Stimulated activated CD4-positive, alpha-beta T cell treated with anti-CD3 and anti-CD28 coated beads, Interleukin-4, amount 100 ng/mL, for 1 hour (primary cell): Measurements from ENCODE around the gene FAM135A.
"Not testable (repeated sequence)": the region's sequence is repeated elsewhere in the genome, so short reads cannot be mapped to it uniquely, and the experiment has no call there.

Experiments used
- DNase-seq: peaks from one replicate; pipeline ENCODE4 v3.0.0-alpha.2; 2020

Gene FAM135A

GRCh38 chr6:70396796-70397729, 16.2 kb upstream of the FAM135A start:
- DNase-seq: no peak

DNA sequence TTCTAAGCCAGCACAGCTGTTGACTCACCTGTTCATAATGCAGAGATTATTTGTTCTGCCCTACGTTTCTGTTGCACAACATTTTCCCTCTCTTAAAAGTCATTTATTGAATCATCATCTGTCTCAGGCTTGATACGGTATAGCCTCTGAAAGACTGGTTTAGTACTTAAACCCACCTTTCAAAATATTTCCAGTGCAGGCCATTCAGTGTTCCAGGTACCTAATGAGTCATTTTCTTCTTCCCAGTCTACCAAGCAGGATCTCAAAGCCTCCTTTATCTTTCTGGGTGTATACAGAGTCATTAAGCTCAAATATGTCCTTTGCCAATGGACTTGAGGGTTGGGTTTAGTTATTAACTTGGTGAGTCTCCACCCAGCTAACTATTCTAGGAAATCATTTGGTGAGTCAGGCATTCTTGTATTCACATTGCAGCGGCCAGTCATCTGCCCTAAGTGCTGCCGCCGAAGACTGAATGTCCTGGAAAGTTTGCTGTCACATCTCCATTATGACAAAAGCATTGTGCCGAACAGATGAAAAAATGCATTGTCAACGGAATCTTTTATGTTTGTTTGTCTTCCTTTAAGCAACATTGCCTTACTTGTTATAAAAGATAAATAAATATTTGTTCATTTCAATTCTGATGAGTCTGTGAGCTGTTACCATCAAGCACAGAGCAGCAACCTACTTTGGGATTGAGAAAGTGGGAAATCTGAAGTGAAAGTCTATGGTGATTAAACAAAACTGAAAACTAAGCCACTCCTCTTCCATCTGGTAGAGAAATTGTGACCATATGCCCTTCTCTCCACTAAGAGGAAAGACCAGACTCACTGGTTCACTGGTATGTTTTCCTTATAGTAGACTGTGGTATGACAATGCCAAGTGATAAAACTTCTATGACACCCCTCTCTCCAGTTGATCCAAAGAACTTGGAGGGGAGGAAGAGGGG, 14.3 kb upstream of the FAM135A start:
- no peak for DNase-seq

DNA sequence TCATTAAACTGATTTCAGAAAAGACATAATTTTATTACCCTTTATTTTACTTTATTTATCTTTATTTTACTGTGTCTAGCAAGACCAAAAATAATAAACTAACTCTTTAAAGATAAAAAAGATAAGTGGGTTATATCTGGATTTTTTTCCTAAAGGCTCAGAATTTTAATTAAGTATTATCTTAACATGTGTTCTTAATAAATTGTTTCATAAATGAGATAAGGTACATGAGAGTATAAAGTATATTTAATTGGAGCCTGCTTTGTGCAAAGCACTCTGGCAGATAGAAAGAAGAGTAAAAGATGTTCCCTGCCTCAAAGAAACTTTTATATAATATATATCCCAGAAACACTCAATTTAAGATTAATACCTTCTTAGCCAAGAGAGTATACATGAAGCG, 8.7 kb upstream of the FAM135A start:
- DNase-seq: no peak

DNA sequence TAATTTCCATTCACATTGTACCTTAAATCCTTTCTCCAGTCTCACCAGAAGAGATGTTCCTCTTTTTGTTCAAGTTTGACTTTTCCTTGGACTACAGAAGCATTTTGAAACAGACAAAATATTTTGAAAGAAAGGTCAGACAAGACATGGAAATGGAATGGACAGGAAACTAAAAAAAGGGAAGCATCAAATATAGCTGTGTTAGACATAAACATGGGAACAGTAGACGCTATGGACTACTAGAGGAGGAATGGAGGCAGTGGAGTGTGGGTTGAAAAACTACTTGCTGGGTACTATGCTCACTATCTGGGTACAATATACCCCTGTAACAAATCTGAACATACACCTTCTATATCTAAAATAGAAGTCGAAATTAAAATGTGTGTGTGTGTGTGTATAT, 4.1 kb upstream of the FAM135A start:
- no peak for DNase-seq

DNA sequence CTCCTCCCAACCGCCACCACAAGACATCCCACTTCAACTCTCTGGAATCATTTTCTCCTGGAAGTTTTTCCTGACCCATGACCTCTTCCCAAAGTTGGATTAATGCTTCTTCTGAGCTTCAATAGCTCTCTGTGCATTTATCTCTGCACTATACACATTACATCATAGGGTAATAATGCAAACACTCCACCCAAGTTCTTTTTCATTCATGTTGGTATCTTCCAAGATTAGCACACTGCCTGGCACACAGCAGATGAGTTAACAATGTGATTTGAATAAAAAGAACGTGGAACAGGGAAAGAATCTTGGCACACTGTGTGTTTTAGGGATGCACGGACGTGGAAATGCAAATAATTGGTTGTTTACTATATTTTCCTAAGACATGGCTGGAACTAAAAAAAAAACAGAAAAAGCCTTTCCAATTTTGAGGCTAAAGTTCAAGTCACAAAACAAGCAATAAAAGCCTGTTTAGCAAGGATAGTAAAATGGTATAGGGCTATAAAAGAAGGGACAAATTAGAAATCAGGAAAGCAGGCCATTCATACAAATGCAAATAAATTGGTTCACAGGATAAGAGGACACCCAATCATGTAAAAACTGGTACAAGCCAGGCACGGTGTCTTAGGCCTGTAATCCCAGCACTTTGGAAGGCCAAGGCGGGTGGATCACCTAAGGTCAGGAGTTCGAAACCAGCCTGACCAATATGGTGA, 1.6 kb upstream of the FAM135A start:
- DNase-seq: no peak

DNA sequence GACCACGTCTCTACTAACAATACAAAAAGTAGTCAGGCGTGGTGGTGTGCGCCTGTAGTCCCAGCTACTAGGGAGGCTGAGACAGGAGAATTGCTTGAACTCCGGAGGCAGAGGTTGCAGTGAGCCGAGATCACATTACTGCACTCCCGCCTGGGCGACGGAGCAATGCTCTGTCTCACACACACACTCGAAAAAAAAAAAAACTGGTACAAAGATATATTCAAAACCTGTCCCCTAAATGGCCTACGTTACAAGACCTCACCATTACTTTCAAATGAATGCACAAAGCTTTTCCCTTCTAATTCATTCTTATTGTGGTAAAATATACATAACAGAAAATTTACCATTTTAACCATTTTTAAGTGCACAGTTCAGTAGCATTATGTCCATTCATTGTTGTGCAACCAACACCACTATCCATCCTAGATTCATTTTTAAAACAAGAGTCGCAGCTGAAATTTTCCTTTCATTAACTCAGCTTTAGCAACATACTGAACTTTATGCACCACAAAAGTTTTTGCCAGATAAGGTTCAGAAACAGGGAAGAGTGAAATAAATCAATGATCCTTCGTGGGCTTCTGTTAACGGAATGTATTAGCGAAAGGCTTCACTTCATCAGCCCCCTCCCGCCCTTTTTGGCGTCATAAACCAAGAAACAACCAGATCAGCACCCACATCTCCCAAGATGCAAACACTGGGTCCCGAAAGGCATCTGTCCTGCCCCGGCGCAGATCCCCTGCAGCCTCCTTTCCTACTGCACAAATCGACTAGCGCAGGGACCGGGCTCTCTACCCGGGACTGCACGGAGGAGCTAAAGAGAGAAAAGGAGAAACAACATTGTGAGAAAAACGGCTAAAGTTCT, 825 bp upstream of the FAM135A start:
- no peak for DNase-seq

GRCh38 chr6:70413992-70414494, 735 bp downstream of the FAM135A start:
- no peak for DNase-seq

GRCh38 chr6:70414813-70415212, 1.5 kb downstream of the FAM135A start:
- DNase-seq: no peak

DNA sequence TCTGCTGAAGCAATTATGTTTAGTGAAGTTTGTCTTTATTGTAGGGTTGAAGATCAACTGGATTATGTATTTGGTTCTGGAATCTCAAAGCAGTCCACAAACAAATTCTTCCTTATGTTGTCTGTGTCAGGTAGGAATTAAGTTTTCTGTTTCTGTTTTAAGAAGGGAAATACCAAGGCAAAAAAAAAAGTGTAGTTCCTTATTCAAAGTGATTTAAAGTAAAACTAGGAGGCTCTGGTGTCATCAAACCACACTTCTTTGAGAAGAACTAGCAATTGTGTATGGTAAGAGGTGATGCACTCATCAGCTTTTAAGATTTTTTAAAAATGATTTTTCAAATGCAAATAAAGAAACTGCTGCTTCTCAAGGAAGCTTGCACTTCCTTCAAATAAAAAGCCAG, 1.9 kb downstream of the FAM135A start:
- no peak for DNase-seq

DNA sequence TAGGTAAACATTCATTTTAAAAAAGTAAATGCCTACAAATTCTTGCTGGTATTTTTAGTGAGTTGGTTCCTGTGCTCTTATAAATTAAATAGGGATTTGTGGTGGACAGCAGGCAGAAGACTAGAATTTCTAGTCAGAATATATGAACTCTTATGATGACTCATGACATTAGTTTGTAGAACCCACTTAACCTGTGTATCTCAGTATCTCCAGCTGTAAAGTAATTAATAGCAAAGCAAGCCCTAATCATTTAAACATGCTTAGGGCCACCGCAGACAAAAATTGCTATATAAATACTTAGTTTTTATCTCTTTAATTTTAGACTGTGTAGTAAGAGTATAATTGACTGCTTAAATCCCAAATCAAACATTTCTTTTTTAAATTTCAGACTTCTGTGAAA, 2.4 kb downstream of the FAM135A start:
- DNase-seq: no peak

DNA sequence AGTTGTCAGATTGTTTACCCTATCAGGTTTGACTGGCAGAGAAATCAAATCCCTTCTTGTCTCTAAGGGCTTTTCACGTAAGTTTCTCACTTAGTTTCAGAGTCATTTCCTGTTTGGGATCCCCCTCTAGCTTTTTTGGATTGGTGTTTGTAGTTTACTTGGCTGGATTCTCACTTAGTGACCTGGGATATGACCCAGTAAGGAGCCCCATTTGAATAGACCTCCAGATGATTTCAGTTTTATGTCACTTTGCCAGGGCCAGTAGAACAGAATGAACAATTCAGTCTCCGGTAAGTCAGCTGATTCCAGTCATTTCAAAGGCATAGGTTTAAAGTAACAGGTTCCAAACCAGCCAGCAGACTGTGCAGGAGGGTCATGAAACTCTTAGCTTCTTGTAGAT, 8.2 kb downstream of the FAM135A start:
- no peak for DNase-seq

- DNase-seq: no peak
These were observed 10.2 kb downstream of the FAM135A start for GRCh38 chr6:70423189-70424134.

- DNase-seq: no peak
These were observed 11.0 kb downstream of the FAM135A start for GRCh38 chr6:70424291-70424690.

GRCh38 chr6:70436320-70436719, 23.0 kb downstream of the FAM135A start:
- no peak for DNase-seq

DNA sequence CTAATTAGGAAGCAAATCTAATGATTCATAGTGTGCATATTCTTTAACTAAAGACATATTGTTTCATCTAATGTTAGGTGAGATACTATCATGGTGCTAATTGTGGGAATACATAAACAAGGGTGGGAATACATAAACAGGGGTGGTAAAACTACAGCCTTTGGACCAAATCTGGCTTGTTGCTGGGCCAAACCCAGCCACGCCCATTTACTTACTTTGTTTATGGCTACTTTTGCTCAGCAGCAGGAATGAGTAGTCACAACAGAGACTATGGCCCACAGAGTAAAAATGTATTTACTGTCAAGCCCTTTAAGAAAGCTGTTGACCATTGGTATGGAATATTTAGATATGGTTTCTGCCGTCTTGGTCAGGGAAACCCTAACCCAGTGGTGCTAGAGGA, 31.7 kb downstream of the FAM135A start:
- no peak for DNase-seq

GRCh38 chr6:70447343-70448070, 34.2 kb downstream of the FAM135A start:
- DNase-seq: not testable (repeated sequence)

GRCh38 chr6:70453899-70454298, 40.6 kb downstream of the FAM135A start:
- not testable (repeated sequence) for DNase-seq

- no peak for DNase-seq
These were observed 43.4 kb downstream of the FAM135A start for GRCh38 chr6:70456735-70457134.

DNA sequence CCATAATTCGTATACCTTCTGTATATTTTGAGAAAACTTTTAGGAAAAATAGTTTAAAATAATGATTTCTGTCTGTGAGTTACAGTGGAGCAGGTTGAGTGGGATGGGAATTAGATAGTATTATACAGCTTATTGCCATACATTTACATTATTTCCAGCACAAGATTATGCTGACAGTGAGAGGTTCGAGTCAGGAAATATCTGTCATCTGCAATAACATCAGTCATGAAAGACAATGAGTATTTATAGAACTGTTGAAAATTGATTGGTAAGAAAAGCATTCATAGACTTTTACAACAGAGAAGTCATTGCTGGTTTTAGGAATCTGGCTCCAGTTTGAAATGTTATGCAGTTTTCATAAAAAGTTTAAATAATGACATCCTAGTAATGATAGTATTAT, 45.9 kb downstream of the FAM135A start:
- DNase-seq: no peak

- not testable (repeated sequence) for DNase-seq
These were observed 46.4 kb downstream of the FAM135A start for GRCh38 chr6:70459699-70460098.
